HCT116 (cell line): Measurements from ENCODE around the gene CPN2. TPM values are rescaled to one million over a fixed set of nuclear protein-coding genes. Genes with fewer than 3 reads are reported as not detected.

Source experiments
- ATAC-seq: fragments of 200-7000 bp; cut with Tn5 transposase; 2 replicates; pipeline ENCODE4 v1.9.1; 2020; ENCODE audit warnings: mild to moderate bottlenecking, moderate library complexity
- BruUV-seq: library from RNA; stranded (reverse); fragments of 400-500 nt; replicated peaks from 2 replicates; lab custom pipeline; 2021; lab: Mats Ljungman, UMichigan
- CTCF ChIA-PET: fragments of 300-600 bp; sonication (Branson Sonifier 250); formaldehyde crosslinking; loops from one replicate; lab custom pipeline; 2021; ENCODE audit warnings: antibody characterized with exemption; lab: Charles Lee
- POLR2A ChIA-PET: fragments of 300-600, 350-600 bp; sonication (Branson Sonifier 250); formaldehyde crosslinking; loops from one replicate; lab custom pipeline; 2021; ENCODE audit warnings: antibody characterized with exemption; lab: Charles Lee
- RAD21 ChIA-PET, 2 experiments: fragments of 300-600 bp; sonication (Branson Sonifier 250); formaldehyde crosslinking; loops; one replicate each; lab custom pipeline; 2023; ENCODE audit warnings: low total read pairs in 2 of 2; ENCODE audit not compliant: uncharacterized antibody in 2 of 2, unreplicated experiment in 2 of 2, low non-redundant PET in 1 of 2; lab: Charles Lee
- DNase-seq: peaks from one replicate; pipeline ENCODE4 v3.0.0-alpha.2; 2010; ENCODE audit warnings: low read depth, low spot score
- H2AFZ ChIP-seq: fragments of 200-600 bp; shearing (Covaris generic), sonication (generic); 2 replicates; pipeline ENCODE4 v1.6.1; 2017; ENCODE audit warnings: low read depth, mixed run types, mixed read lengths, antibody characterized with exemption, low read length; ENCODE audit not compliant: poor library complexity, severe bottlenecking
- H3K27ac ChIP-seq: 2 replicates; pipeline ENCODE4 v1.5.1; 2012; ENCODE audit warnings: low read depth, low read length
- H3K27me3 ChIP-seq: fragments of 200-600 bp; sonication (generic); 2 replicates; pipeline ENCODE4 v1.6.1; 2016; ENCODE audit warnings: mixed run types, low read length, mixed read lengths; ENCODE audit not compliant: insufficient read depth
- H3K36me3 ChIP-seq, 2 experiments: fragments of 200-500 bp in 1 of 2; fragments of 200-600 bp in 1 of 2; sonication (Bioruptor generic) in 1 of 2; sonication (generic) in 1 of 2; 2 replicates each; pipeline versions ENCODE4 v1.5.1 to v1.6.1; 2014 to 2016; ENCODE audit warnings: low read length in 2 of 2, inconsistent platforms in 1 of 2, mixed read lengths in 1 of 2, mixed run types in 1 of 2; ENCODE audit not compliant: insufficient read depth in 2 of 2, control insufficient read depth in 1 of 2
- H3K4me1 ChIP-seq, 2 experiments: fragments of 200-600 bp in 1 of 2; sonication (generic) in 1 of 2; 2 replicates each; pipeline versions ENCODE4 v1.5.1 to v1.6.1; 2012 to 2017; ENCODE audit warnings: low read length in 2 of 2, inconsistent platforms in 1 of 2, mild to moderate bottlenecking in 1 of 2, mixed read lengths in 1 of 2, mixed run types in 1 of 2, moderate library complexity in 1 of 2; ENCODE audit not compliant: insufficient read depth in 2 of 2, control insufficient read depth in 1 of 2
- H3K4me2 ChIP-seq: fragments of 200-600 bp; sonication (generic); 2 replicates; pipeline ENCODE4 v1.6.1; 2017; ENCODE audit warnings: mixed run types, low read length, mixed read lengths
- H3K4me3 ChIP-seq, 2 experiments: fragments of 200-600 bp in 1 of 2; sonication (generic) in 1 of 2; replicated peaks in 1 of 2; 2 replicates each; pipeline ENCODE4 v1.5.1; 2011 to 2016; ENCODE audit warnings: low read length in 2 of 2, control low read depth in 1 of 2, low read depth in 1 of 2, mild to moderate bottlenecking in 1 of 2, mixed read lengths in 1 of 2, mixed run types in 1 of 2
- H3K79me2 ChIP-seq: fragments of 200-600 bp; sonication (generic); 2 replicates; pipeline ENCODE4 v1.6.1; 2017; ENCODE audit warnings: mild to moderate bottlenecking, mixed run types, low read length, moderate library complexity, mixed read lengths; ENCODE audit not compliant: insufficient read depth
- H3K9ac ChIP-seq: fragments of 200-600 bp; sonication (generic); 2 replicates; pipeline ENCODE4 v1.6.1; 2016; ENCODE audit warnings: low read length, mixed read lengths
- H3K9me2 ChIP-seq: fragments of 200-600 bp; sonication (generic), shearing (Covaris generic); 2 replicates; pipeline ENCODE4 v1.6.1; 2017; ENCODE audit warnings: mixed run types, mild to moderate bottlenecking, moderate library complexity; ENCODE audit not compliant: insufficient read depth
- H3K9me3 ChIP-seq, 2 experiments: fragments of 200-500 bp in 1 of 2; fragments of 200-600 bp in 1 of 2; sonication (Bioruptor generic) in 1 of 2; sonication (generic) in 1 of 2; 2 replicates each; pipeline ENCODE4 v1.6.1; 2014 to 2017; ENCODE audit warnings: low read length in 2 of 2, mixed read lengths in 2 of 2, inconsistent platforms in 1 of 2, low read depth in 1 of 2, mild to moderate bottlenecking in 1 of 2, mixed run types in 1 of 2, moderate library complexity in 1 of 2; ENCODE audit not compliant: control insufficient read depth in 1 of 2, insufficient read depth in 1 of 2
- H4K20me1 ChIP-seq: fragments of 200-600 bp; sonication (generic), shearing (Covaris generic); 2 replicates; pipeline ENCODE4 v1.6.1; 2017; ENCODE audit warnings: mixed run types, mild to moderate bottlenecking, moderate library complexity; ENCODE audit not compliant: insufficient read depth
- CBX3 ChIP-seq: IDR thresholded peaks from 2 replicates; pipeline ENCODE4 v1.6.1; 2012; ENCODE audit warnings: low read depth
- CEBPB ChIP-seq: IDR thresholded peaks from 2 replicates; pipeline ENCODE4 v1.6.1; 2012; ENCODE audit warnings: low read depth
- CTCF ChIP-seq, 3 experiments: fragments of 200-600 bp in 1 of 3; sonication (generic) in 1 of 3; IDR thresholded peaks in 2 of 3; conservative IDR thresholded peaks in 1 of 3; 2 replicates each; pipeline ENCODE4 v1.5.1; 2012 to 2017; ENCODE audit warnings: low read depth in 2 of 3, low read length in 2 of 3, antibody characterized with exemption in 1 of 3, borderline replicate concordance in 1 of 3, control low read depth in 1 of 3, mild to moderate bottlenecking in 1 of 3, mixed read lengths in 1 of 3, mixed run types in 1 of 3, moderate library complexity in 1 of 3; ENCODE audit not compliant: insufficient read depth in 1 of 3
- ELF1 ChIP-seq: IDR thresholded peaks from 2 replicates; pipeline ENCODE4 v1.6.1; 2012; ENCODE audit warnings: low read depth, borderline replicate concordance
- EZH2 ChIP-seq: fragments of 200-600 bp; sonication (generic); IDR thresholded peaks from 2 replicates; pipeline ENCODE4 v1.6.1; 2017; ENCODE audit warnings: antibody characterized with exemption, mixed run types
- EZH2phosphoT487 ChIP-seq: fragments of 200-600 bp; IDR thresholded peaks from 2 replicates; pipeline ENCODE4 v1.6.1; 2018; ENCODE audit warnings: antibody characterized with exemption, borderline replicate concordance
- JUND ChIP-seq: IDR thresholded peaks from 2 replicates; pipeline ENCODE4 v1.6.1; 2012
- MAX ChIP-seq: IDR thresholded peaks from 2 replicates; pipeline ENCODE4 v1.6.1; 2012
- POLR2A ChIP-seq: IDR thresholded peaks from 2 replicates; pipeline ENCODE4 v1.7.0; 2011; ENCODE audit warnings: borderline replicate concordance; ENCODE audit not compliant: insufficient read depth, insufficient read length; ENCODE audit errors: extremely low read depth
- POLR2AphosphoS5 ChIP-seq: IDR thresholded peaks from 2 replicates; pipeline ENCODE4 v1.6.1; 2011; ENCODE audit warnings: mild to moderate bottlenecking, low read depth, low read length, moderate library complexity
- SP1 ChIP-seq: IDR thresholded peaks from 2 replicates; pipeline ENCODE4 v1.6.1; 2012; ENCODE audit warnings: low read depth
- SRF ChIP-seq: IDR thresholded peaks from 2 replicates; pipeline ENCODE4 v1.6.1; 2012; ENCODE audit warnings: low read depth
- TCF7L2 ChIP-seq: IDR thresholded peaks from 2 replicates; pipeline ENCODE4 v1.7.0; 2011; ENCODE audit warnings: borderline replicate concordance, inconsistent platforms; ENCODE audit not compliant: insufficient read depth, insufficient read length; ENCODE audit errors: extremely low read depth
- YY1 ChIP-seq: IDR thresholded peaks from 2 replicates; pipeline ENCODE4 v1.6.1; 2011; ENCODE audit warnings: low read length, low read depth, moderate library complexity, mild to moderate bottlenecking; ENCODE audit not compliant: insufficient replicate concordance; ENCODE audit errors: extremely low read depth
- ZFX ChIP-seq: fragments of 450-650 bp; IDR thresholded peaks from 2 replicates; pipeline ENCODE4 v1.6.1; 2017
- ZNF274 ChIP-seq: fragments of 200-500 bp; sonication (Bioruptor generic); IDR thresholded peaks from 2 replicates; pipeline ENCODE4 v1.6.1; 2014; ENCODE audit warnings: mild to moderate bottlenecking, low read depth, low read length, inconsistent platforms
- intact Hi-C: fragments of 100-400 bp; cut with micrococcal nuclease; formaldehyde crosslinking; loops from 2 replicates; pipeline ENCODE4 v1.10.0; 2022
- total RNA-seq: library from RNA; stranded (reverse); gene quantifications from one replicate; pipeline ENCODE4 v1.2.1, GENCODE V29; 2021; ENCODE audit not compliant: unreplicated experiment
- TF ChIP-seq, protein P1 (sequence below): IDR thresholded peaks from 2 replicates; pipeline ENCODE4 v1.6.1; 2011; ENCODE audit warnings: mild to moderate bottlenecking, low read length, moderate library complexity; ENCODE audit not compliant: insufficient replicate concordance; ENCODE audit errors: extremely low read depth
- TF ChIP-seq, protein P2 (sequence below): IDR thresholded peaks from 2 replicates; pipeline ENCODE4 v1.6.1; 2012

CPN2 gene
- total RNA-seq, 1 experiment from 2014 or later = not detected

DNA sequence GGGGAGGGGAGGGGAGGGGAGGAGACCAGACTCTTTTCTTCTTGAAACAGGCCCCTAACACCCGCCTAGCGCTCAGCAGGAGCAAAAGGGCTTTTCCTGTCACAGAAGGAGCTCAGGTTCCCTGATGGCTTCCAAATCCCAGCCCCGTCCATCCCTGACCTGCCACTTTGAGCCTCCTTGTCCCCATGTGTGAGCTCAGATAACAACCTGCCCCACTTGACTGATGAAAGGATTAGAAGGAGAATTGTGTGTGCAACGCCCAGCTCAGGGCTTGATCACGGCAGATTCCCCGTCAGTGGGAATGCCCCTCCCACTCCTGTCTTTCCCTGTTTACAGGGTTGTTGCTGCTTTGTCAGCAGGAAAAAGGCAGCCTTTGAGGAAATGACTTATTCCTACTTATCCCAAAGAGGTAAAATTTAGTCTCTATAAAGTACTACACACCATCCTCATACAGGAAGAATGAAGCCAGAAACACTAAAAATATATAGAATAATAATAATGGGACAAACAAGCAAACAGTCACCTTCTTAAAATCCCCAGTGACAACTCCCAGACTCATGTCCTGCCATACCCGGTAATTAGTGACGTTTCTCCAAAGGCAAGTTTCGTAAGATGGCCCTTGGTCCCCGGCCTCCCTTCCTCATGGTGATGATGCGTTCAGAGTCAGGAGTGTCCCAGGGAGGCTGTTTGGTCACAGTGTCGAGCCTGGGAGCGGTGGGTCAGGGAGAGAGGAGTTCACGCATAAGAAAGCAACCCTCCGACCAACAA lies 24.5 kb upstream of the CPN2 start (continued):
- TF ChIP-seq SP1 = no peak
- TF ChIP-seq MAX = no peak
- TF ChIP-seq EZH2phosphoT487 = no peak
- no peak for TF ChIP-seq SRF
- no peak for TF ChIP-seq TCF7L2
- no peak for TF ChIP-seq POLR2A
- no peak for TF ChIP-seq POLR2AphosphoS5
- no peak for TF ChIP-seq CBX3

GRCh38 chr3:194374935-194375334 lies 23.8 kb upstream of the CPN2 start:
- Histone ChIP-seq H3K4me3 (no peak overlapping the region), H4K20me1 (no peaks in the 10 kb centered on the region), H3K9me3 (no peaks in the 10 kb centered on the region), H3K9me2 (no peaks in the 10 kb centered on the region), H3K27ac (no peak overlapping the region), H3K4me2 (no peak overlapping the region), H3K27me3 (peaks cover 4% of the 10 kb centered on the region; the same call in 1 of the 2 replicates), H3K9ac (no peak overlapping the region), H3K36me3 (no peaks in the 10 kb centered on the region), H3K79me2 (no peaks in the 10 kb centered on the region), H2AFZ (no peak overlapping the region), H3K4me1 (peaks cover 0 to under 1% of the 10 kb centered on the region in 2 experiments; a peak in 1 of 4 replicates)
- ATAC-seq (no peak), DNase-seq (no peak)
- intact Hi-C loops = no loop called here
- ChIA-PET POLR2A (no interaction called here), CTCF (no interaction called here), RAD21 (no interaction called here)
- no peak for TF ChIP-seq ZFX
- TF ChIP-seq SP1 = no peak
- no peak for TF ChIP-seq CEBPB
- no peak for TF ChIP-seq EZH2
- TF ChIP-seq, protein P1, sequence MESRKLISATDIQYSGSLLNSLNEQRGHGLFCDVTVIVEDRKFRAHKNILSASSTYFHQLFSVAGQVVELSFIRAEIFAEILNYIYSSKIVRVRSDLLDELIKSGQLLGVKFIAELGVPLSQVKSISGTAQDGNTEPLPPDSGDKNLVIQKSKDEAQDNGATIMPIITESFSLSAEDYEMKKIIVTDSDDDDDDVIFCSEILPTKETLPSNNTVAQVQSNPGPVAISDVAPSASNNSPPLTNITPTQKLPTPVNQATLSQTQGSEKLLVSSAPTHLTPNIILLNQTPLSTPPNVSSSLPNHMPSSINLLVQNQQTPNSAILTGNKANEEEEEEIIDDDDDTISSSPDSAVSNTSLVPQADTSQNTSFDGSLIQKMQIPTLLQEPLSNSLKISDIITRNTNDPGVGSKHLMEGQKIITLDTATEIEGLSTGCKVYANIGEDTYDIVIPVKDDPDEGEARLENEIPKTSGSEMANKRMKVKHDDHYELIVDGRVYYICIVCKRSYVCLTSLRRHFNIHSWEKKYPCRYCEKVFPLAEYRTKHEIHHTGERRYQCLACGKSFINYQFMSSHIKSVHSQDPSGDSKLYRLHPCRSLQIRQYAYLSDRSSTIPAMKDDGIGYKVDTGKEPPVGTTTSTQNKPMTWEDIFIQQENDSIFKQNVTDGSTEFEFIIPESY = no peak
- TF ChIP-seq ZNF274 = no peak
- no peak for TF ChIP-seq CBX3
- TF ChIP-seq POLR2AphosphoS5 = no peak
- TF ChIP-seq POLR2A = no peak
- TF ChIP-seq ELF1 = no peak
- no peak for TF ChIP-seq YY1
- TF ChIP-seq JUND = no peak
- TF ChIP-seq CTCF (IDR thresholded peaks at IDR 0.05 in 2 of 3, conservative IDR thresholded peaks at IDR 0.05 in 1 of 3; ENCODE audit: borderline replicate concordance in 1 of 3, insufficient read depth in 1 of 3, low read depth in 2 of 3, low read length in 2 of 3) = no peak
- TF ChIP-seq, protein P2, sequence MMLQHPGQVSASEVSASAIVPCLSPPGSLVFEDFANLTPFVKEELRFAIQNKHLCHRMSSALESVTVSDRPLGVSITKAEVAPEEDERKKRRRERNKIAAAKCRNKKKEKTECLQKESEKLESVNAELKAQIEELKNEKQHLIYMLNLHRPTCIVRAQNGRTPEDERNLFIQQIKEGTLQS = no peak
- BruUV-seq = no TSS peak
